PC-9 (cell line): ENCODE data around the gene TMEM82.

ENCODE experiments used
- EZH2 ChIP-seq: fragments of 200-600 bp; sonication (generic); IDR thresholded peaks from 2 replicates; pipeline ENCODE4 v1.8.0; 2017; ENCODE audit warnings: antibody characterized with exemption, low read depth
- TF ChIP-seq, protein P1 (sequence below): fragments of 200-600 bp; sonication (generic); conservative IDR thresholded peaks from 2 replicates; pipeline ENCODE4 v1.6.1; 2017; ENCODE audit warnings: mixed run types, antibody characterized with exemption, mild to moderate bottlenecking, moderate library complexity

DNA sequence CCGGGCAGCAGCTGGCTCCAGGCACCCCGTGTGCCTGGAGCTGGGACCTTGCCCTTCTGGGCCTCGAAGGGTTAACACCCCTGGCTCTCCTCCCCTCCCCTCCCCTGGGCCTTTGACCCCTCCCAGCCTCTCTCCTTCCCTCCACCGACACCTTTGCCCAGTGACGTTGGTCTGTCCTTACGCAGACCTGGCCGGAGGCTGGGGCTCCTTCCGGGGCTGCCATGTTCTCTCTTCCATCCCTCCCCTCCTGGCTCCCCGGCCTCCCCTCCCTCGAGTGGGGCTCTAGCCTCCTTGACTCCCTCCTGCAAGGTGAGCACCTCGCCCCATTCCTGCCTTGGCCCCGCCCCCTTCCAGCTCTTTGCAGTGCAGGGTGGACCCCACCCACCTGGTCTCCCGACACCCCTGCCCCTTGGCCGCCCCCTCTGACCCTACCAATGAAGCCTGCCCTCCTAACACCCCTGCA is at the start of gene TMEM82:
- TF ChIP-seq, protein P1, sequence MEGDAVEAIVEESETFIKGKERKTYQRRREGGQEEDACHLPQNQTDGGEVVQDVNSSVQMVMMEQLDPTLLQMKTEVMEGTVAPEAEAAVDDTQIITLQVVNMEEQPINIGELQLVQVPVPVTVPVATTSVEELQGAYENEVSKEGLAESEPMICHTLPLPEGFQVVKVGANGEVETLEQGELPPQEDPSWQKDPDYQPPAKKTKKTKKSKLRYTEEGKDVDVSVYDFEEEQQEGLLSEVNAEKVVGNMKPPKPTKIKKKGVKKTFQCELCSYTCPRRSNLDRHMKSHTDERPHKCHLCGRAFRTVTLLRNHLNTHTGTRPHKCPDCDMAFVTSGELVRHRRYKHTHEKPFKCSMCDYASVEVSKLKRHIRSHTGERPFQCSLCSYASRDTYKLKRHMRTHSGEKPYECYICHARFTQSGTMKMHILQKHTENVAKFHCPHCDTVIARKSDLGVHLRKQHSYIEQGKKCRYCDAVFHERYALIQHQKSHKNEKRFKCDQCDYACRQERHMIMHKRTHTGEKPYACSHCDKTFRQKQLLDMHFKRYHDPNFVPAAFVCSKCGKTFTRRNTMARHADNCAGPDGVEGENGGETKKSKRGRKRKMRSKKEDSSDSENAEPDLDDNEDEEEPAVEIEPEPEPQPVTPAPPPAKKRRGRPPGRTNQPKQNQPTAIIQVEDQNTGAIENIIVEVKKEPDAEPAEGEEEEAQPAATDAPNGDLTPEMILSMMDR, result no peak
- TF ChIP-seq EZH2, result no peak
